Myocyte (in vitro differentiated cells): Measurements from ENCODE around the gene PRR5. TPM values are rescaled to one million over a fixed set of nuclear protein-coding genes. Genes with fewer than 3 reads are reported as not detected.
"Not testable (repeated sequence)": the region's sequence is repeated elsewhere in the genome, so short reads cannot be mapped to it uniquely, and the experiment has no call there.

Experiments
- DNase-seq: peaks from one replicate; pipeline ENCODE4 v3.0.0-alpha.2; 2012; ENCODE audit warnings: low read depth
- total RNA-seq: library from RNA; depleted of rRNA; stranded (reverse); fragments of >200 nt; gene quantifications from 2 replicates; pipeline ENCODE4 v1.2.3, GENCODE V29; 2014

The PRR5 gene
- total RNA-seq, 1 donor from 2014 or later: 54.3 TPM

- DNase-seq: no peak
Measured at GRCh38 chr22:44672632-44673031, 29.4 kb upstream of the PRR5 start.

- no peak for DNase-seq
Measured at GRCh38 chr22:44673406-44673805, 28.6 kb upstream of the PRR5 start.

- not testable (repeated sequence) for DNase-seq
Measured at GRCh38 chr22:44676066-44676440, 26.0 kb upstream of the PRR5 start.

GRCh38 chr22:44676441-44677352 lies 25.3 kb upstream of the PRR5 start:
- DNase-seq: no peak

- no peak for DNase-seq
Measured at GRCh38 chr22:44677353-44677840, 24.6 kb upstream of the PRR5 start.

- DNase-seq: no peak
Measured at GRCh38 chr22:44677871-44678555, 24.0 kb upstream of the PRR5 start.

- no peak for DNase-seq
Measured at GRCh38 chr22:44678556-44679305, 23.3 kb upstream of the PRR5 start.

GRCh38 chr22:44679306-44679647 lies 22.7 kb upstream of the PRR5 start:
- not testable (repeated sequence) for DNase-seq

- DNase-seq: no peak
Measured at GRCh38 chr22:44680058-44680457, 21.9 kb upstream of the PRR5 start.

GRCh38 chr22:44680481-44680894 lies 21.5 kb upstream of the PRR5 start:
- DNase-seq: no peak

GRCh38 chr22:44682556-44683168 lies 19.3 kb upstream of the PRR5 start:
- no peak for DNase-seq

- no peak for DNase-seq
Measured at GRCh38 chr22:44683237-44683636, 18.8 kb upstream of the PRR5 start.

- no peak for DNase-seq
Measured at GRCh38 chr22:44683881-44684280, 18.1 kb upstream of the PRR5 start.

- peak; percentile 96 for DNase-seq
Measured at GRCh38 chr22:44684506-44685383, 17.3 kb upstream of the PRR5 start.

GRCh38 chr22:44685384-44686056 lies 16.5 kb upstream of the PRR5 start:
- DNase-seq: peak; percentile 57

GRCh38 chr22:44686873-44687600 lies 15.0 kb upstream of the PRR5 start:
- peak; percentile 44 for DNase-seq

- DNase-seq: no peak
Measured at GRCh38 chr22:44689173-44689572, 12.8 kb upstream of the PRR5 start.

GRCh38 chr22:44689915-44690524 lies 12.0 kb upstream of the PRR5 start:
- no peak for DNase-seq
